Anterior cingulate cortex (tissue), 58 donors: ENCODE measurements around the gene CPSF4L.

ENCODE experiments used
- DNase-seq, 58 donors: peaks; one replicate each; lab custom pipeline; 2025; lab: John Stamatoyannopoulos, UW

CPSF4L gene

GRCh38 chr17:73240561-73240960 is 21.1 kb downstream of the CPSF4L start:
- DNase-seq: no peak

- no peak for DNase-seq
Measured at GRCh38 chr17:73237714-73238113, 24.0 kb downstream of the CPSF4L start.

GRCh38 chr17:73234736-73235135 is 26.9 kb downstream of the CPSF4L start:
- DNase-seq: no peak

- peak in 14 of 58 donors; percentile 26 to 79 (median 42) for DNase-seq
Measured at GRCh38 chr17:73232587-73233373, 28.9 kb downstream of the CPSF4L start.

GRCh38 chr17:73231841-73232586 is 29.7 kb downstream of the CPSF4L start:
- peak; percentile 69 to 98 (median 95) for DNase-seq

GRCh38 chr17:73231395-73231794 is 30.3 kb downstream of the CPSF4L start:
- peak in 6 of 58 donors; percentile 22 to 49 (median 40) for DNase-seq

- no peak for DNase-seq
Measured at GRCh38 chr17:73230088-73230487, 31.6 kb downstream of the CPSF4L start.

- peak in 16 of 58 donors; percentile 1 to 48 (median 20) for DNase-seq
Measured at GRCh38 chr17:73228748-73229236, 32.9 kb downstream of the CPSF4L start.

GRCh38 chr17:73227944-73228343 is 33.7 kb downstream of the CPSF4L start:
- DNase-seq: no peak

GRCh38 chr17:73227379-73227778 is 34.3 kb downstream of the CPSF4L start:
- no peak for DNase-seq

- DNase-seq: no peak
Measured at GRCh38 chr17:73226556-73227172, 35.0 kb downstream of the CPSF4L start.

GRCh38 chr17:73224663-73225305 is 36.9 kb downstream of the CPSF4L start:
- DNase-seq: no peak

GRCh38 chr17:73224237-73224636 is 37.4 kb downstream of the CPSF4L start:
- no peak for DNase-seq

- DNase-seq: no peak
Measured at GRCh38 chr17:73223626-73224230, 38.0 kb downstream of the CPSF4L start.

GRCh38 chr17:73215447-73215846 is 46.2 kb downstream of the CPSF4L start:
- DNase-seq: no peak

GRCh38 chr17:73214851-73215250 is 46.8 kb downstream of the CPSF4L start:
- DNase-seq: no peak

GRCh38 chr17:73214008-73214407 is 47.7 kb downstream of the CPSF4L start:
- no peak for DNase-seq

GRCh38 chr17:73211745-73212144 is 49.9 kb downstream of the CPSF4L start:
- no peak for DNase-seq

GRCh38 chr17:73210002-73210678 is 51.5 kb downstream of the CPSF4L start:
- DNase-seq: no peak

- DNase-seq: peak in 2 of 58 donors; percentile 9 to 33
Measured at GRCh38 chr17:73209436-73209835, 52.2 kb downstream of the CPSF4L start.
